Gastroesophageal sphincter (tissue), 3 donors: ENCODE measurements around the gene EHBP1.

ENCODE experiments used
- POLR2A ChIP-seq, 2 donors: fragments of 450-650 bp; IDR thresholded peaks; one replicate each; pipeline ENCODE4 v1.6.1; 2017; ENCODE audit warnings: antibody characterized with exemption in 2 of 2, mild to moderate bottlenecking in 2 of 2, moderate library complexity in 1 of 2
- TF ChIP-seq, protein P1 (sequence below), 4 experiments: fragments of 200-600 bp in 2 of 4; fragments of 450-650 bp in 2 of 4; sonication (generic) in 1 of 4; IDR thresholded peaks; one replicate each; pipeline ENCODE4 v1.5.1; 2017 to 2019; ENCODE audit warnings: antibody characterized with exemption in 4 of 4, mild to moderate bottlenecking in 2 of 4, moderate library complexity in 2 of 4

DNA sequence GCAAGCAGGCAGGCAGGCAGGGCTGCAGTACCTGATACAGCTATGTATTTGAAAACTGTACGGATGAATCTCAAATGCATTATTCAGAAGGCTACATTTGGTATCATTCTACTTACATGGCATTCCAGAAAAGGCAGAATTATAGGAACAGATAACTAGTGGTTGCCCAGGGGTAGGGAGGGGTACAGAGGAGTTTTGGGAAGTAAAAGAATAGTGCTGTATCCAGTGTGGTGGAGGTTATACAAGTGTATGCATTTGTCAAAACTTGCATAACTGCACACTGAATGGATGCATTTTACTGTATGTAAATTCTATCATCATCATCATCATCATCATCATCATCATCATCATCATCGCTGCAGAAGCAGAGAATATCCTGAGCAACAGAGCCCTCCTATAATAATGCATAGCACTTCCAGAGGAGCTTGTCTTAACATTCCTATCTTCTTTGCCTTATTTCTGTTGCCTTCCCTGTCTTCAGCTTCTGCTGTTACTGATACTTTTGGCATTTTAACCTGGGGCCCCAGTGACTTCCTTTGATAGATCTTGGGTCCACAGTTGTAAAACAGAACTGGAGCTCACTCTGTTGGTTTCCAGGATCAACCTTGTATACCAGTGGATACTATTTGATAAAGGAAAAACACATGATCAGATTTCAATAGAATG lies 189.6 kb downstream of the EHBP1 start:
- TF ChIP-seq, protein P1, sequence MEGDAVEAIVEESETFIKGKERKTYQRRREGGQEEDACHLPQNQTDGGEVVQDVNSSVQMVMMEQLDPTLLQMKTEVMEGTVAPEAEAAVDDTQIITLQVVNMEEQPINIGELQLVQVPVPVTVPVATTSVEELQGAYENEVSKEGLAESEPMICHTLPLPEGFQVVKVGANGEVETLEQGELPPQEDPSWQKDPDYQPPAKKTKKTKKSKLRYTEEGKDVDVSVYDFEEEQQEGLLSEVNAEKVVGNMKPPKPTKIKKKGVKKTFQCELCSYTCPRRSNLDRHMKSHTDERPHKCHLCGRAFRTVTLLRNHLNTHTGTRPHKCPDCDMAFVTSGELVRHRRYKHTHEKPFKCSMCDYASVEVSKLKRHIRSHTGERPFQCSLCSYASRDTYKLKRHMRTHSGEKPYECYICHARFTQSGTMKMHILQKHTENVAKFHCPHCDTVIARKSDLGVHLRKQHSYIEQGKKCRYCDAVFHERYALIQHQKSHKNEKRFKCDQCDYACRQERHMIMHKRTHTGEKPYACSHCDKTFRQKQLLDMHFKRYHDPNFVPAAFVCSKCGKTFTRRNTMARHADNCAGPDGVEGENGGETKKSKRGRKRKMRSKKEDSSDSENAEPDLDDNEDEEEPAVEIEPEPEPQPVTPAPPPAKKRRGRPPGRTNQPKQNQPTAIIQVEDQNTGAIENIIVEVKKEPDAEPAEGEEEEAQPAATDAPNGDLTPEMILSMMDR (IDR thresholded peaks at IDR 0.05): no peak
- no peak for TF ChIP-seq POLR2A (IDR thresholded peaks at IDR 0.05)
